HCT116 (cell line): ENCODE results near the gene RFWD3.

Experiments
- EZH2phosphoT487 ChIP-seq: fragments of 200-600 bp; IDR thresholded peaks from 2 replicates; pipeline ENCODE4 v1.6.1; 2018; ENCODE audit warnings: antibody characterized with exemption, borderline replicate concordance
- POLR2AphosphoS5 ChIP-seq: IDR thresholded peaks from 2 replicates; pipeline ENCODE4 v1.6.1; 2011; ENCODE audit warnings: mild to moderate bottlenecking, low read depth, low read length, moderate library complexity
- TF ChIP-seq, protein P1 (sequence below), 3 experiments: fragments of 200-600 bp in 1 of 3; sonication (generic) in 1 of 3; IDR thresholded peaks in 2 of 3; conservative IDR thresholded peaks in 1 of 3; 2 replicates each; pipeline ENCODE4 v1.5.1; 2012 to 2017; ENCODE audit warnings: low read depth in 2 of 3, low read length in 2 of 3, antibody characterized with exemption in 1 of 3, borderline replicate concordance in 1 of 3, control low read depth in 1 of 3, mild to moderate bottlenecking in 1 of 3, mixed read lengths in 1 of 3, mixed run types in 1 of 3, moderate library complexity in 1 of 3; ENCODE audit not compliant: insufficient read depth in 1 of 3
- TF ChIP-seq, protein P2 (sequence below): IDR thresholded peaks from 2 replicates; pipeline ENCODE4 v1.6.1; 2012

DNA sequence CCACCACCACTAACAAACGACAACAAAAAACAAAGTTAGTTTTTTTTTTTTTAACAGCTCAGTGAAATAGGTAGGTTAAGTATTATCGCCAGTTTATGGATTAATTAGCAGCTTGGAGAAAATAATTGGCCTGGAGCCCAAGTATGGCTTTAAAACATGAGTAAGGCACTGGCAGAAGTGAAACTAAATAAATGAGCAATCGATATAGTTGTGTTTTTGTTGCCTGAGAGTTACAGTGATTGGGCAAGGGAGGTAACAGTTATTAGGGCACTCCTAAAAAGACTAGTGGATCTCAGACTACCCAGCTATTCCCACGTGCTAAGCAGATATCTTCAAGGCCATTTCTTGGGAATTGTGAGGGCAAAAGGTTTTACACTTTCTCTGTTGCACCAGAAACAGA is 31.5 kb upstream of the RFWD3 start:
- TF ChIP-seq, protein P1, sequence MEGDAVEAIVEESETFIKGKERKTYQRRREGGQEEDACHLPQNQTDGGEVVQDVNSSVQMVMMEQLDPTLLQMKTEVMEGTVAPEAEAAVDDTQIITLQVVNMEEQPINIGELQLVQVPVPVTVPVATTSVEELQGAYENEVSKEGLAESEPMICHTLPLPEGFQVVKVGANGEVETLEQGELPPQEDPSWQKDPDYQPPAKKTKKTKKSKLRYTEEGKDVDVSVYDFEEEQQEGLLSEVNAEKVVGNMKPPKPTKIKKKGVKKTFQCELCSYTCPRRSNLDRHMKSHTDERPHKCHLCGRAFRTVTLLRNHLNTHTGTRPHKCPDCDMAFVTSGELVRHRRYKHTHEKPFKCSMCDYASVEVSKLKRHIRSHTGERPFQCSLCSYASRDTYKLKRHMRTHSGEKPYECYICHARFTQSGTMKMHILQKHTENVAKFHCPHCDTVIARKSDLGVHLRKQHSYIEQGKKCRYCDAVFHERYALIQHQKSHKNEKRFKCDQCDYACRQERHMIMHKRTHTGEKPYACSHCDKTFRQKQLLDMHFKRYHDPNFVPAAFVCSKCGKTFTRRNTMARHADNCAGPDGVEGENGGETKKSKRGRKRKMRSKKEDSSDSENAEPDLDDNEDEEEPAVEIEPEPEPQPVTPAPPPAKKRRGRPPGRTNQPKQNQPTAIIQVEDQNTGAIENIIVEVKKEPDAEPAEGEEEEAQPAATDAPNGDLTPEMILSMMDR (IDR thresholded peaks at IDR 0.05 in 2 of 3, conservative IDR thresholded peaks at IDR 0.05 in 1 of 3; ENCODE audit: borderline replicate concordance in 1 of 3, insufficient read depth in 1 of 3, low read depth in 2 of 3, low read length in 2 of 3), result no peak
- TF ChIP-seq EZH2phosphoT487 (no peak), POLR2AphosphoS5 (no peak)
- TF ChIP-seq, protein P2, sequence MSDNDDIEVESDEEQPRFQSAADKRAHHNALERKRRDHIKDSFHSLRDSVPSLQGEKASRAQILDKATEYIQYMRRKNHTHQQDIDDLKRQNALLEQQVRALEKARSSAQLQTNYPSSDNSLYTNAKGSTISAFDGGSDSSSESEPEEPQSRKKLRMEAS, result no peak
